Ovary (tissue), 9 donors: ENCODE results near the gene KRT79. TPM values are rescaled to one million over a fixed set of nuclear protein-coding genes. Genes with fewer than 3 reads are reported as not detected.

Experiments
- DNase-seq, 5 donors: peaks; one replicate each; pipeline ENCODE4 v3.0.0-alpha.2; 2019 to 2020
- H3K27ac ChIP-seq, 2 donors: fragments of 200-600 bp; one replicate each; pipeline versions ENCODE4 v1.5.1 to v1.8.0; 2019 to 2022
- H3K27me3 ChIP-seq: fragments of 200-600 bp; one replicate; pipeline ENCODE4 v1.8.0; 2022
- H3K36me3 ChIP-seq: fragments of 200-600 bp; sonication (generic); one replicate; pipeline ENCODE4 v1.5.1; 2019
- H3K4me1 ChIP-seq: one replicate; pipeline ENCODE4 v1.8.1; 2013; ENCODE audit warnings: mild to moderate bottlenecking, moderate library complexity; ENCODE audit not compliant: insufficient read depth
- H3K4me3 ChIP-seq: fragments of 200-600 bp; sonication (generic); one replicate; pipeline ENCODE4 v1.5.1; 2017
- H3K9me3 ChIP-seq, 2 donors: fragments of 200-600 bp in 1 of 2; sonication (generic) in 1 of 2; one replicate each; pipeline versions ENCODE4 v1.5.1 to v1.8.1; 2013 to 2019; ENCODE audit warnings: mild to moderate bottlenecking in 1 of 2, moderate library complexity in 1 of 2
- CTCF ChIP-seq, 3 donors: fragments of 450-650 bp in 2 of 3; fragments of 200-600 bp in 1 of 3; IDR thresholded peaks; one replicate each; pipeline versions ENCODE4 v1.5.1 to v1.8.0; 2016 to 2022; ENCODE audit warnings: antibody characterized with exemption in 3 of 3, mild to moderate bottlenecking in 1 of 3
- EP300 ChIP-seq: sonication (generic); formaldehyde crosslinking; IDR thresholded peaks from one replicate; pipeline ENCODE4 v1.6.1; 2017; ENCODE audit warnings: antibody characterized with exemption
- POLR2A ChIP-seq: fragments of 450-650 bp; IDR thresholded peaks from one replicate; pipeline ENCODE4 v1.6.1; 2017; ENCODE audit warnings: antibody characterized with exemption, mild to moderate bottlenecking, moderate library complexity
- WGBS, 3 donors: extraction: QIAGEN DNeasy Blood & Tissue Kit in 1 of 3; methylation state at CpG; one replicate each; pipeline versions ENCODE4 v1.1.5 to v1.1.7; 2013 to 2017; 5-methylcytosine and 5-hydroxymethylcytosine counted together
- intact Hi-C, 4 donors: fragments of 100-400 bp; cut with DNase I; formaldehyde crosslinking; loops; one replicate each; pipeline versions ENCODE4 v1.11.0 to v1.15.1; 2022 to 2023
- polyA plus RNA-seq, 2 donors: library from polyadenylated mRNA; stranded (reverse); fragments of 200-250 nt in 1 of 2; fragments of 350-450 nt in 1 of 2; fragmentation: Illumina TruSeq in 1 of 2; extraction: RNeasy Lipid Tissue Mini Kit (QIAGEN cat#74804) in 1 of 2; gene quantifications; one replicate each; pipeline ENCODE4 v1.2.3, GENCODE V29; 2013 to 2014
- total RNA-seq, 7 donors: library from RNA; depleted of rRNA in 2 of 7; stranded (reverse); fragments of >200 nt in 2 of 7; fragmentation: NEBNext Ultra II Directional in 3 of 7; extraction: Animal tissue kit (Norgen Biotek cat#: 25700) in 3 of 7; gene quantifications; one replicate each; pipeline versions ENCODE4 v1.1.0 to v1.2.4, GENCODE V29; 2016 to 2023
- donor health status: DM: no; HTN: no; CAD: no; lungs with moderate emphysema.
- donor health status: DM: no; HTN: no; CAD: no.
- donor health status: Bipolar disorder and iron deficiency.
- donor health status: DM: yes; HTN: yes; CAD: no.
- donor health status: DM: no; HTN: no; CAD: no.
- donor health status: DM: yes; HTN: yes; CAD: no.

The KRT79 gene
- total and polyA plus RNA-seq, 9 donors: not detected

- intact Hi-C loops: loop anchor here in 1 of 4 donors (10.0 kb wide), 1 partner anchor 483 kb away; the partner anchor contains the start of gene KRT84
- 46 to 73% (median 65%) methylated on average over 9 of the region's 9 CpGs for WGBS, 3 donors
- peaks cover 4% of the 10 kb centered on the region for H3K4me1 ChIP-seq
- H3K36me3 ChIP-seq: no peaks in the 10 kb centered on the region
- H3K9me3 ChIP-seq: no peaks in the 10 kb centered on the region
- peak in 1 of 5 donors; percentile 32 for DNase-seq
- H3K27me3 ChIP-seq: no peaks in the 10 kb centered on the region
- TF ChIP-seq CTCF (IDR thresholded peaks at IDR 0.05) (no peak), POLR2A (no peak), EP300 (no peak)
- H3K27ac ChIP-seq: peak overlapping the region in 1 of 2 donors; percentile 12
- H3K4me3 ChIP-seq: no peak overlapping the region
Measured at GRCh38 chr12:52867642-52868041, 33.5 kb upstream of the KRT79 start.

- intact Hi-C loops: loop anchor here in 1 of 4 donors (10.0 kb wide), 1 partner anchor 482 kb away; the partner anchor contains the start of gene KRT84
- 91 to 97% (median 93%) methylated on average over 5 of the region's 5 CpGs for WGBS, 3 donors
- no peak for DNase-seq
- Histone ChIP-seq H3K27ac (no peak overlapping the region), H3K27me3 (no peaks in the 10 kb centered on the region), H3K36me3 (no peaks in the 10 kb centered on the region), H3K9me3 (no peaks in the 10 kb centered on the region), H3K4me1 (peaks cover 4% of the 10 kb centered on the region), H3K4me3 (no peak overlapping the region)
- TF ChIP-seq POLR2A: no peak
- TF ChIP-seq EP300: no peak
- TF ChIP-seq CTCF (IDR thresholded peaks at IDR 0.05): no peak
Measured at GRCh38 chr12:52867152-52867551, 33.0 kb upstream of the KRT79 start.

GRCh38 chr12:52865090-52865944 lies 31.2 kb upstream of the KRT79 start:
- H3K9me3 ChIP-seq: no peaks in the 10 kb centered on the region
- H3K4me1 ChIP-seq: no peaks in the 10 kb centered on the region
- no peaks in the 10 kb centered on the region for H3K27me3 ChIP-seq
- TF ChIP-seq POLR2A (no peak), CTCF (IDR thresholded peaks at IDR 0.05) (peak in 1 of 3 donors; percentile 35)
- H3K27ac ChIP-seq: no peak overlapping the region
- no peaks in the 10 kb centered on the region for H3K36me3 ChIP-seq
- no peak overlapping the region for H3K4me3 ChIP-seq
- intact Hi-C loops: loop anchor here in 1 of 4 donors (10.0 kb wide), 1 partner anchor 481 kb away; the partner anchor contains the start of gene KRT84
- DNase-seq: peak in 3 of 5 donors; percentile 41 to 67 (median 45)
- WGBS, 3 donors: 45 to 53% (median 48%) methylated on average over 10 of the region's 10 CpGs

- no peak overlapping the region for H3K4me3 ChIP-seq
- H3K36me3 ChIP-seq: no peaks in the 10 kb centered on the region
- no peaks in the 10 kb centered on the region for H3K27me3 ChIP-seq
- no peak overlapping the region for H3K27ac ChIP-seq
- 54 to 60% (median 56%) methylated on average over 2 of the region's 2 CpGs for WGBS, 3 donors
- intact Hi-C loops: loop anchor here in 1 of 4 donors (10.0 kb wide), 1 partner anchor 477 kb away; the partner anchor contains the start of gene KRT84
- no peak for TF ChIP-seq EP300
- TF ChIP-seq POLR2A: no peak
- DNase-seq: no peak
- H3K9me3 ChIP-seq: no peaks in the 10 kb centered on the region
- no peaks in the 10 kb centered on the region for H3K4me1 ChIP-seq
Measured at GRCh38 chr12:52862023-52862422, 27.9 kb upstream of the KRT79 start.
